ENCODE measurements around the gene ATRIP.

DNA sequence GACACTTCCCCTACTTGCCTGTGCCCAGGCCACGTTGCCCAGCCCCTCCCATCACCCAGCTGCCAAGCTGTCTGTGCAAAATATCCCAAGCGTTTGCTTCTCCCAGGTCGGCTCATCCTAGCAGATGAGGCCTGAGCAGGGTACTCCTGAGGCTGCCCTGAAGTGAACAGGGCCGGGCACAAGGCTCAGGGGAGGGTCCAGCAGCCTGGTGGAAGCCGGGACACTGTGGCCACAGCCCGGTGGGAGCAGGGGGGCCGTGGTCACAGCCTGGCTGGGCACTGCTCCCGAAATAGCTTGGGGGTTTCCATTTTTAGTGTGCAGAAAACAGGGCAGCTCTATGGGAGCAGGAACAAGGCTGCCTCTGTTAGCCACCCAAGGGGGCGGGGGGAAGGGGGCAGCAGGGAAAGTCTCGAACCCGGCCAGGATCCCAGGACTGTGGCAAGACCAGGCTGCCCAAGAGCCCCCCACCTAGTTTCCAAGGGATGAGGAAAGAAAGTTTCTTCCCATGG lies 20.1 kb upstream of the ATRIP start:
- TF ChIP-seq, protein P1, sequence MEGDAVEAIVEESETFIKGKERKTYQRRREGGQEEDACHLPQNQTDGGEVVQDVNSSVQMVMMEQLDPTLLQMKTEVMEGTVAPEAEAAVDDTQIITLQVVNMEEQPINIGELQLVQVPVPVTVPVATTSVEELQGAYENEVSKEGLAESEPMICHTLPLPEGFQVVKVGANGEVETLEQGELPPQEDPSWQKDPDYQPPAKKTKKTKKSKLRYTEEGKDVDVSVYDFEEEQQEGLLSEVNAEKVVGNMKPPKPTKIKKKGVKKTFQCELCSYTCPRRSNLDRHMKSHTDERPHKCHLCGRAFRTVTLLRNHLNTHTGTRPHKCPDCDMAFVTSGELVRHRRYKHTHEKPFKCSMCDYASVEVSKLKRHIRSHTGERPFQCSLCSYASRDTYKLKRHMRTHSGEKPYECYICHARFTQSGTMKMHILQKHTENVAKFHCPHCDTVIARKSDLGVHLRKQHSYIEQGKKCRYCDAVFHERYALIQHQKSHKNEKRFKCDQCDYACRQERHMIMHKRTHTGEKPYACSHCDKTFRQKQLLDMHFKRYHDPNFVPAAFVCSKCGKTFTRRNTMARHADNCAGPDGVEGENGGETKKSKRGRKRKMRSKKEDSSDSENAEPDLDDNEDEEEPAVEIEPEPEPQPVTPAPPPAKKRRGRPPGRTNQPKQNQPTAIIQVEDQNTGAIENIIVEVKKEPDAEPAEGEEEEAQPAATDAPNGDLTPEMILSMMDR (IDR thresholded peaks at IDR 0.05; ENCODE audit: low read depth, low read length), result no peak
- no peak for TF ChIP-seq EZH2phosphoT487 (IDR thresholded peaks at IDR 0.05; ENCODE audit: low read depth)

Data from OCI-LY3 (cell line).